ENCODE data around the gene RGS9.

- no peak for TF ChIP-seq CTCF (IDR thresholded peaks at IDR 0.05)
- TF ChIP-seq POLR2A (IDR thresholded peaks at IDR 0.05), result no peak
These were observed 60.0 kb downstream of the RGS9 start for GRCh38 chr17:65197201-65197600.

Data from Peyer's patch (tissue), 4 donors.